SK-N-SH (cell line): ENCODE measurements around the gene ABCC2.

Experiments used
- CTCF ChIP-seq: fragments of 200-600 bp; sonication (generic); IDR thresholded peaks from 2 replicates; pipeline ENCODE4 v1.6.1; 2017; ENCODE audit warnings: antibody characterized with exemption, mild to moderate bottlenecking, moderate library complexity
- NFIC ChIP-seq: IDR thresholded peaks from 2 replicates; pipeline ENCODE4 v1.4.0; 2012; ENCODE audit warnings: borderline replicate concordance
- SMC3 ChIP-seq: IDR thresholded peaks from 2 replicates; pipeline ENCODE4 v1.6.1; 2012; ENCODE audit warnings: low read depth, low read length, improper control_type of control experiment
- TEAD4 ChIP-seq: IDR thresholded peaks from 2 replicates; pipeline ENCODE4 v1.4.0; 2012; ENCODE audit warnings: mild to moderate bottlenecking, borderline replicate concordance; ENCODE audit not compliant: insufficient read depth
- TF ChIP-seq, protein P1 (sequence below): IDR thresholded peaks from 2 replicates; pipeline ENCODE4 v1.4.0; 2012; ENCODE audit warnings: low read depth

DNA sequence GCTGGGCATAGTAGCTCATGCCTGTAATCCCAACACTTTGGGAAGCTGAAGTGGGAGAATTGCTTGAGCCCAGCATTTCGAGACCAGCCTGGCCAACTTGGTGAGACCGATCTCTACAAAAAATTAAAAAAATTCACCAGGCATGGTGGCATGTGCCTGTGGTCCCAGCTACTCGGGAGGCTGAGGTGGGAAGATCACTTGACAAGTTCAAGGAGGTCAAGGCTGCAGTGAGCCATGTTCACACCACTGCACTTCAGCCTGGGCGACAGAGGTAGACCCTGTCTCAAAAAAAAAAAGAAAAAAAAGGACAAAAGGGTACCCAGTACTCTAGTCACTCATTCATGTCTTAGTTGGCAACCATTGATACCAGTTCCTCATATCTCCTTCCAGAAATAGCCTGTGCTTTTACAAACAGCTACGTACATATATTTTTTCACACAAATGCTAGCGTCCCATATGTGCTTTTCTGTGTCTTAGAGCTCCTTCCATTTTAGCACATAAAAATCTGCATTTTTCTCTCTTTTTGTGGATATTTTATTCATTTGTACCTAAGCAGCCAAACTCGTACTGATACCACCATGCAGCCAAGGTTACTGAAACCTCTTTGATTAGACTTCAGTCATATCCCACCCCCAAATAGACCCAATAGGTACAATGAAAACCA, 5.5 kb downstream of the ABCC2 start:
- no peak for TF ChIP-seq CTCF
- TF ChIP-seq TEAD4: no peak
- TF ChIP-seq SMC3: no peak
- TF ChIP-seq, protein P1, sequence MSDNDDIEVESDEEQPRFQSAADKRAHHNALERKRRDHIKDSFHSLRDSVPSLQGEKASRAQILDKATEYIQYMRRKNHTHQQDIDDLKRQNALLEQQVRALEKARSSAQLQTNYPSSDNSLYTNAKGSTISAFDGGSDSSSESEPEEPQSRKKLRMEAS: no peak
- no peak for TF ChIP-seq NFIC
